Measurements from ENCODE around the gene ZNG1E. TPM values are rescaled to one million over a fixed set of nuclear protein-coding genes. Genes with fewer than 3 reads are reported as not detected.
"Not testable (repeated sequence)": the region's sequence is repeated elsewhere in the genome, so short reads cannot be mapped to it uniquely, and the experiment has no call there.

ZNG1E gene
- polyA plus RNA-seq, result 31.5 to 65.8 TPM (median 39.4 TPM) in 3 replicates
- polyA plus RNA-seq (2011; ENCODE audit: low read depth), result 49.1 TPM
- polyA plus RNA-seq (2011; cell fraction: cytosol; rRNA removed), result 19.0 and 35.1 TPM in 2 replicates
- 78.0 and 97.6 TPM in 2 replicates for polyA plus RNA-seq (2011; cell fraction: nucleus; rRNA removed)
- polyA plus RNA-seq (2012; ENCODE audit: low replicate concordance), result 26.4 and 59.7 TPM in 2 replicates
- 8.5 to 48.2 TPM (median 21.9 TPM) in 3 replicates for polyA minus RNA-seq
- polyA minus RNA-seq (2011; cell fraction: cytosol; rRNA and poly(A)+ RNA removed), result 9.0 TPM
- polyA minus RNA-seq (2011; cell fraction: nucleus; rRNA and poly(A)+ RNA removed), result 52.7 and 104 TPM in 2 replicates

DNA sequence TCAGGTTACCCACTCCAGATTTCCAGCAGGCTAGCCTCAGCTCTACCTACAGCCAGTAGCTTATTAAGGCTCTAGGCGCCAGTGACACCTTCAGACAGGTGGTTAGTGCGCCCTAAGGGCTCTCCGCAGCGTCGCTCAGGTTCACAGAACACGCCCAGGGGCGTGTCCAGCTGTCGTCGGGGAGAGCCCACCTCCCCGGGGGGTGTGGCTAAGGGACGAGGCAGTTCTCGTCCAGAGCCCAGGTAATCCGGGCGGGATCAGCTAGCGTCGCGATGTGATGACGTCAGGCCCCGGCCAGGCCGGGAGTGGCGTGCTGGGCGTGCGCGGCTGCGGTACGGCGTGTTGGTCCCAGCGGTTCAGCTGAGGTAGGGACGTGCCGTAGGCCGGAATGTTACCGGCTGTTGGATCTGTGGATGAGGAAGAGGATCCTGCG is at the start of gene ZNG1E:
Gene ZNG1E, plus strand, starts transcription at position 340 of the 433 bp plus-strand sequence. Its CDS starts 49 bp downstream, at position 389.
- Histone ChIP-seq H3K4me3 (ENCODE audit: control insufficient read depth in 2 of 3, extremely low read depth in 1 of 3, insufficient read depth in 2 of 3, low read depth in 1 of 3, low read length in 3 of 3) (peak within 1 kb of the TSS in 2 of 3 experiments; percentile 33 to 57), H3K9ac (ENCODE audit: control insufficient read depth, extremely low read depth, insufficient read depth, low read length) (peak within 1 kb of the TSS; percentile 41), H3K27ac (ENCODE audit: control insufficient read depth, insufficient read depth, low read length) (peak within 1 kb of the TSS; percentile 40), H3K4me2 (ENCODE audit: control insufficient read depth, extremely low read depth, insufficient read depth, low read depth, low read length) (peak within 1 kb of the TSS; percentile 16)
- H3K9me3 ChIP-seq (ENCODE audit: control insufficient read depth, low read depth, low read length); H4K20me1 ChIP-seq (ENCODE audit: control insufficient read depth, extremely low read depth, insufficient read depth, low read length); H3K27me3 ChIP-seq (ENCODE audit: control insufficient read depth, extremely low read depth, insufficient read depth, low read length); dilution Hi-C loops (cut with MboI; ENCODE audit: extremely low pct_ligation_motif_present, low sequenced_read_pairs); H3K9me1 ChIP-seq (ENCODE audit: control insufficient read depth, extremely low read depth, insufficient read depth, low read length); H3K4me1 ChIP-seq (ENCODE audit: control insufficient read depth, extremely low read depth, insufficient read depth, low read length); H3K79me2 ChIP-seq (ENCODE audit: control insufficient read depth, insufficient read depth, low read length); FAIRE-seq; H2AFZ ChIP-seq (ENCODE audit: control insufficient read depth, low read length); H3K36me3 ChIP-seq (ENCODE audit: control insufficient read depth in 2 of 2, extremely low read depth in 1 of 2, insufficient read depth in 2 of 2, low read length in 2 of 2): not testable (repeated sequence)
- DNase-seq (ENCODE audit: low read depth, low spot score), result peak; percentile 41

DNA sequence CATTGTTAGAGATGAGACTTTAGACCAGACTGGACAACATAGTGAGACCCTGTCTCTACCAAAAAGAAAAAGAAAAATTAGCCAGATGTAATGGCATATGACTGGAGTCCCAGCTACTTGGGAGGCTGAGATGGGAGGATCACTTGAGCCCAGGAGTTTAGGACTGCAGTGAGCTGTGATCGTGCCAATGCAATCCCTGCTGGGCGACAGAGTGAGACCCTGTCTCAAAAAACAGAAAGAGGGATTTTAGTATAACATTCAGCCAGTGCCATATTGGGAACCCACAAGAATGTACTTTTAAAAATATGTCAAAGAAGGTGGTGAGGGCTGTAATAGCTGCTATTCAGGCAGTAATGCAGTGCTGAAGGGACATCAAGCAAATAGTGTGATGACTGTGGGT is 2.1 kb upstream of the ZNG1E start:
- H3K27ac ChIP-seq (ENCODE audit: control insufficient read depth, insufficient read depth, low read length); H3K4me2 ChIP-seq (ENCODE audit: control insufficient read depth, extremely low read depth, insufficient read depth, low read depth, low read length); H3K9me1 ChIP-seq (ENCODE audit: control insufficient read depth, extremely low read depth, insufficient read depth, low read length); H2AFZ ChIP-seq (ENCODE audit: control insufficient read depth, low read length); H3K9me3 ChIP-seq (ENCODE audit: control insufficient read depth, low read depth, low read length); H3K4me3 ChIP-seq (ENCODE audit: control insufficient read depth in 2 of 3, extremely low read depth in 1 of 3, insufficient read depth in 2 of 3, low read depth in 1 of 3, low read length in 3 of 3); H3K4me1 ChIP-seq (ENCODE audit: control insufficient read depth, extremely low read depth, insufficient read depth, low read length); H4K20me1 ChIP-seq (ENCODE audit: control insufficient read depth, extremely low read depth, insufficient read depth, low read length); DNase-seq (ENCODE audit: low read depth, low spot score); H3K27me3 ChIP-seq (ENCODE audit: control insufficient read depth, extremely low read depth, insufficient read depth, low read length); dilution Hi-C loops (cut with MboI; ENCODE audit: extremely low pct_ligation_motif_present, low sequenced_read_pairs); H3K36me3 ChIP-seq (ENCODE audit: control insufficient read depth in 2 of 2, extremely low read depth in 1 of 2, insufficient read depth in 2 of 2, low read length in 2 of 2); H3K9ac ChIP-seq (ENCODE audit: control insufficient read depth, extremely low read depth, insufficient read depth, low read length); H3K79me2 ChIP-seq (ENCODE audit: control insufficient read depth, insufficient read depth, low read length); FAIRE-seq: not testable (repeated sequence)

DNA sequence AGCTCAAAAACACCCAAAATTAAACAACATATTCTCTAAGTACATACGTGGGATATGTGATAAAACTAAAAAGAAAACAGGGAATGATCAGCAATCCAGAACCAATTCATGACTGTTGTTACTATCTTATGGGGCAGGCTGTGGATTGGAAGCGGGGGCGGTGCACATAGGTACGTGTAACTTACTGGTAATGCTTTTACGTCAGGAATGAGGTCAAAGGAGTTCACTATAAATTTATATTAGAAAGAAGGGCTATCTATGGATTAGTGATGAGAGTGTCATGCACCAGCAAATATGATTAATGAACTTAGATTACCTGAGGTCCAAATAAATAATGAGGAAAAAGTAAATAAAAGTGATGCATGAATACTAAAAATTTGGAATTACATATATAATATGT is 710 bp upstream of the ZNG1E start:
- H3K4me3 ChIP-seq (ENCODE audit: control insufficient read depth in 2 of 3, extremely low read depth in 1 of 3, insufficient read depth in 2 of 3, low read depth in 1 of 3, low read length in 3 of 3); H3K4me1 ChIP-seq (ENCODE audit: control insufficient read depth, extremely low read depth, insufficient read depth, low read length); H4K20me1 ChIP-seq (ENCODE audit: control insufficient read depth, extremely low read depth, insufficient read depth, low read length); DNase-seq (ENCODE audit: low read depth, low spot score); H3K9me3 ChIP-seq (ENCODE audit: control insufficient read depth, low read depth, low read length); FAIRE-seq; H3K4me2 ChIP-seq (ENCODE audit: control insufficient read depth, extremely low read depth, insufficient read depth, low read depth, low read length); H3K9me1 ChIP-seq (ENCODE audit: control insufficient read depth, extremely low read depth, insufficient read depth, low read length); H2AFZ ChIP-seq (ENCODE audit: control insufficient read depth, low read length); H3K27me3 ChIP-seq (ENCODE audit: control insufficient read depth, extremely low read depth, insufficient read depth, low read length); H3K27ac ChIP-seq (ENCODE audit: control insufficient read depth, insufficient read depth, low read length); H3K9ac ChIP-seq (ENCODE audit: control insufficient read depth, extremely low read depth, insufficient read depth, low read length); H3K36me3 ChIP-seq (ENCODE audit: control insufficient read depth in 2 of 2, extremely low read depth in 1 of 2, insufficient read depth in 2 of 2, low read length in 2 of 2); H3K79me2 ChIP-seq (ENCODE audit: control insufficient read depth, insufficient read depth, low read length); dilution Hi-C loops (cut with MboI; ENCODE audit: extremely low pct_ligation_motif_present, low sequenced_read_pairs): not testable (repeated sequence)

DNA sequence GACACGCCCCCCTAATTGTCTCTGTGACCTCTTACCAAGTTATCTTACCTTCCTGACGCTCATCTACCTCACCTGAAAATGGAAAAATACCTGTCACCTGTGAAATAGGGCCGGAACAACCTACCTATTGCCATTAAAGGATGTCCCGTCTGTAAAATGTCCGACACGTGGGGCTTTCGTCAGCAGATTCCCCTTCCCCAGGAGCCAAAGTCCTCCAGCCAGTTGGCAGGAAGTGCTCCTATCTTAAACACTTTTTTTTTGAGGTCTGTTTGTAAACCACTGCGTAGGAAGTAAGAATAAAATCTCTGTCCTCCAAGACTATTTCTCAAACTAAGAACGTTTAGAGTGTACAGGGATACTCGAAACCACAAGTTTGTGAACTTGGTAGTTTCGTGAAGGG is 661 bp downstream of the ZNG1E start:
- H3K27me3 ChIP-seq (ENCODE audit: control insufficient read depth, extremely low read depth, insufficient read depth, low read length); H3K9me3 ChIP-seq (ENCODE audit: control insufficient read depth, low read depth, low read length); H3K4me1 ChIP-seq (ENCODE audit: control insufficient read depth, extremely low read depth, insufficient read depth, low read length); FAIRE-seq; H4K20me1 ChIP-seq (ENCODE audit: control insufficient read depth, extremely low read depth, insufficient read depth, low read length); DNase-seq (ENCODE audit: low read depth, low spot score); H3K36me3 ChIP-seq (ENCODE audit: control insufficient read depth in 2 of 2, extremely low read depth in 1 of 2, insufficient read depth in 2 of 2, low read length in 2 of 2); H3K79me2 ChIP-seq (ENCODE audit: control insufficient read depth, insufficient read depth, low read length); H2AFZ ChIP-seq (ENCODE audit: control insufficient read depth, low read length); H3K4me2 ChIP-seq (ENCODE audit: control insufficient read depth, extremely low read depth, insufficient read depth, low read depth, low read length); H3K9me1 ChIP-seq (ENCODE audit: control insufficient read depth, extremely low read depth, insufficient read depth, low read length); H3K27ac ChIP-seq (ENCODE audit: control insufficient read depth, insufficient read depth, low read length); dilution Hi-C loops (cut with MboI; ENCODE audit: extremely low pct_ligation_motif_present, low sequenced_read_pairs): not testable (repeated sequence)
- Histone ChIP-seq H3K4me3 (ENCODE audit: control insufficient read depth in 2 of 3, extremely low read depth in 1 of 3, insufficient read depth in 2 of 3, low read depth in 1 of 3, low read length in 3 of 3) (peak overlapping the region in 2 of 3 experiments; percentile 33 to 57), H3K9ac (ENCODE audit: control insufficient read depth, extremely low read depth, insufficient read depth, low read length) (peak overlapping the region; percentile 37)

DNA sequence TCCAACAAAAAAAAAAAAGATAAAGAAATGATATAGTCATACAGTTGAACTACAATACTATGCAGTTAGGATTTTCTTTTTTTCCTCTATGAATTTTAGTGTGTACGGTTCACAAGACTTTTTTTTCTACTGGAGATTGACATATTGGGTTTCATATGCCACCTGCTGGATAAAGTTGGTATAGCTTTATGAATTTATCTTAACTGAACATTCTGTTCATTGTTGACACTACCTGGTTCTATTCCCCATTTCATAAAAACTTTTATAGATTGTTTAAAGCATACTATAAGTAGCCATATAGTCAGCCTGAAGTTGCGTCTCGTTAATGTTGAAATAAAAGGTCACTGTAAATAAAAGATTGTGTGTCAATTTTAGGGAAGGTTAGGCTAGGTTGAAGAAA is 2.8 kb downstream of the ZNG1E start:
- FAIRE-seq, result not testable (repeated sequence)

More for the DNA sequence above, 2.8 kb downstream of the ZNG1E start:
- H3K9me1 ChIP-seq (ENCODE audit: control insufficient read depth, extremely low read depth, insufficient read depth, low read length); H3K4me1 ChIP-seq (ENCODE audit: control insufficient read depth, extremely low read depth, insufficient read depth, low read length); dilution Hi-C loops (cut with MboI; ENCODE audit: extremely low pct_ligation_motif_present, low sequenced_read_pairs); H3K4me3 ChIP-seq (ENCODE audit: control insufficient read depth in 2 of 3, extremely low read depth in 1 of 3, insufficient read depth in 2 of 3, low read depth in 1 of 3, low read length in 3 of 3); H3K79me2 ChIP-seq (ENCODE audit: control insufficient read depth, insufficient read depth, low read length); DNase-seq (ENCODE audit: low read depth, low spot score); H4K20me1 ChIP-seq (ENCODE audit: control insufficient read depth, extremely low read depth, insufficient read depth, low read length); H3K9ac ChIP-seq (ENCODE audit: control insufficient read depth, extremely low read depth, insufficient read depth, low read length); H3K27ac ChIP-seq (ENCODE audit: control insufficient read depth, insufficient read depth, low read length); H3K27me3 ChIP-seq (ENCODE audit: control insufficient read depth, extremely low read depth, insufficient read depth, low read length); H3K9me3 ChIP-seq (ENCODE audit: control insufficient read depth, low read depth, low read length); H3K36me3 ChIP-seq (ENCODE audit: control insufficient read depth in 2 of 2, extremely low read depth in 1 of 2, insufficient read depth in 2 of 2, low read length in 2 of 2); H2AFZ ChIP-seq (ENCODE audit: control insufficient read depth, low read length); H3K4me2 ChIP-seq (ENCODE audit: control insufficient read depth, extremely low read depth, insufficient read depth, low read depth, low read length): not testable (repeated sequence)

Measured in keratinocyte (primary cell).